ENCODE results near the gene RIT2. TPM values are rescaled to one million over a fixed set of nuclear protein-coding genes. Genes with fewer than 3 reads are reported as not detected.

RIT2 gene
- total RNA-seq, 1 experiment from 2014 or later: not detected

- TF ChIP-seq, protein P1, sequence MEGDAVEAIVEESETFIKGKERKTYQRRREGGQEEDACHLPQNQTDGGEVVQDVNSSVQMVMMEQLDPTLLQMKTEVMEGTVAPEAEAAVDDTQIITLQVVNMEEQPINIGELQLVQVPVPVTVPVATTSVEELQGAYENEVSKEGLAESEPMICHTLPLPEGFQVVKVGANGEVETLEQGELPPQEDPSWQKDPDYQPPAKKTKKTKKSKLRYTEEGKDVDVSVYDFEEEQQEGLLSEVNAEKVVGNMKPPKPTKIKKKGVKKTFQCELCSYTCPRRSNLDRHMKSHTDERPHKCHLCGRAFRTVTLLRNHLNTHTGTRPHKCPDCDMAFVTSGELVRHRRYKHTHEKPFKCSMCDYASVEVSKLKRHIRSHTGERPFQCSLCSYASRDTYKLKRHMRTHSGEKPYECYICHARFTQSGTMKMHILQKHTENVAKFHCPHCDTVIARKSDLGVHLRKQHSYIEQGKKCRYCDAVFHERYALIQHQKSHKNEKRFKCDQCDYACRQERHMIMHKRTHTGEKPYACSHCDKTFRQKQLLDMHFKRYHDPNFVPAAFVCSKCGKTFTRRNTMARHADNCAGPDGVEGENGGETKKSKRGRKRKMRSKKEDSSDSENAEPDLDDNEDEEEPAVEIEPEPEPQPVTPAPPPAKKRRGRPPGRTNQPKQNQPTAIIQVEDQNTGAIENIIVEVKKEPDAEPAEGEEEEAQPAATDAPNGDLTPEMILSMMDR (IDR thresholded peaks at IDR 0.05; ENCODE audit: unreplicated experiment): no peak
- ChIA-PET POLR2A (no interaction called here), CTCF (interaction anchor here (0.5 to 1.4 kb wide), 4 partner anchors 15 to 119 kb away, joined by 3 read pairs; no protein-coding TSS in a partner anchor)
- H3K36me3 Mint-ChIP-seq (ENCODE audit: insufficient read depth, unreplicated experiment): no peaks in the 10 kb centered on the region
- peaks cover 4% of the 10 kb centered on the region for H3K4me1 Mint-ChIP-seq (ENCODE audit: insufficient read depth, unreplicated experiment)
- H3K27ac Mint-ChIP-seq (ENCODE audit: low read depth, unreplicated experiment): no peak overlapping the region
- DNase-seq (ENCODE audit: unreplicated experiment): no peak
- intact Hi-C loops (cut with micrococcal nuclease): no loop called here
- H3K4me3 Mint-ChIP-seq (ENCODE audit: unreplicated experiment): no peak overlapping the region
- no TSS peak for BruUV-seq (replicated peaks)
- no peaks in the 10 kb centered on the region for H3K9me3 Mint-ChIP-seq (ENCODE audit: unreplicated experiment)
- no peaks in the 10 kb centered on the region for H3K27me3 Mint-ChIP-seq (ENCODE audit: insufficient read depth, unreplicated experiment)
These were observed 60.5 kb downstream of the RIT2 start for GRCh38 chr18:43054815-43055519.

- Mint-ChIP-seq H3K4me1 (ENCODE audit: insufficient read depth, unreplicated experiment) (peaks cover 9% of the 10 kb centered on the region), H3K4me3 (ENCODE audit: unreplicated experiment) (no peak overlapping the region), H3K36me3 (ENCODE audit: insufficient read depth, unreplicated experiment) (no peaks in the 10 kb centered on the region), H3K9me3 (ENCODE audit: unreplicated experiment) (no peaks in the 10 kb centered on the region), H3K27ac (ENCODE audit: low read depth, unreplicated experiment) (peak overlapping the region; percentile 31), H3K27me3 (ENCODE audit: insufficient read depth, unreplicated experiment) (no peaks in the 10 kb centered on the region)
- no TSS peak for BruUV-seq (replicated peaks)
- ChIA-PET POLR2A (interaction anchor here (0.6 kb wide), 3 partner anchors 34 to 1076 kb away, joined by 3 to 4 read pairs (median 4); no protein-coding TSS in a partner anchor), CTCF (no interaction called here)
- TF ChIP-seq, protein P1 (IDR thresholded peaks at IDR 0.05; ENCODE audit: unreplicated experiment): no peak
- intact Hi-C loops (cut with micrococcal nuclease): no loop called here
- DNase-seq (ENCODE audit: unreplicated experiment): peak; percentile 85
These were observed 66.5 kb downstream of the RIT2 start for GRCh38 chr18:43049021-43049420.

DNA sequence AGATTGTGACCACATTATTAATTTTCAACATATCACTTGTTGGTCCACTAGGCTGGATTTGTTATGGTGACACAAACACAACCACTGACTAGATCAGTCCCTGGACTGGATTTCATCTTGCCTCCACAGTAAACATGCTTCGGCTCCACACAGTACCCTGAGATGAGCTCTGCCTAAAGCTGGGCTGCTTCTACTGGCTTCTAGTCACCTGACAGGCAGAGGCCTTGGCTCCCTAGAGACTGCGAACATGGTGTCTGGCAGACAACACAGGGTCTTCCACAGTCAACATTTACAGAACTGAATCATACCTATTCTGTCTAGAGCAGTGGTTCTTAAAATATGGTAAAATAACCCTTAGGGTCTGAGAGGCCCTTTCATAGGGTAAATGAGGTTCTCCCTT is 69.2 kb downstream of the RIT2 start:
- Mint-ChIP-seq H3K27me3 (ENCODE audit: insufficient read depth, unreplicated experiment) (no peaks in the 10 kb centered on the region), H3K9me3 (ENCODE audit: unreplicated experiment) (no peaks in the 10 kb centered on the region), H3K4me3 (ENCODE audit: unreplicated experiment) (no peak overlapping the region), H3K4me1 (ENCODE audit: insufficient read depth, unreplicated experiment) (peaks cover 9% of the 10 kb centered on the region), H3K27ac (ENCODE audit: low read depth, unreplicated experiment) (no peak overlapping the region), H3K36me3 (ENCODE audit: insufficient read depth, unreplicated experiment) (no peaks in the 10 kb centered on the region)
- intact Hi-C loops (cut with micrococcal nuclease): no loop called here
- POLR2A ChIA-PET: interaction anchor here (0.7 kb wide), 1 partner anchor 82 kb away, joined by 4 read pairs; no protein-coding TSS in a partner anchor
- TF ChIP-seq, protein P1 (IDR thresholded peaks at IDR 0.05; ENCODE audit: unreplicated experiment): no peak
- CTCF ChIA-PET: interaction anchor here (0.5 kb wide), 1 partner anchor 1214 kb away, joined by 3 read pairs; no protein-coding TSS in a partner anchor
- no TSS peak for BruUV-seq (replicated peaks)
- DNase-seq (ENCODE audit: unreplicated experiment): no peak

GRCh38 chr18:43043626-43044025 is 71.9 kb downstream of the RIT2 start:
- no peak for DNase-seq (ENCODE audit: unreplicated experiment)
- Mint-ChIP-seq H3K27me3 (ENCODE audit: insufficient read depth, unreplicated experiment) (no peaks in the 10 kb centered on the region), H3K36me3 (ENCODE audit: insufficient read depth, unreplicated experiment) (no peaks in the 10 kb centered on the region), H3K4me1 (ENCODE audit: insufficient read depth, unreplicated experiment) (no peaks in the 10 kb centered on the region), H3K9me3 (ENCODE audit: unreplicated experiment) (peaks cover 4% of the 10 kb centered on the region), H3K27ac (ENCODE audit: low read depth, unreplicated experiment) (no peak overlapping the region), H3K4me3 (ENCODE audit: unreplicated experiment) (no peak overlapping the region)
- ChIA-PET CTCF (interaction anchor here (0.6 kb wide), 1 partner anchor 650 kb away, joined by 3 read pairs; no protein-coding TSS in a partner anchor), POLR2A (no interaction called here)
- intact Hi-C loops (cut with micrococcal nuclease): no loop called here
- BruUV-seq (replicated peaks): no TSS peak
- TF ChIP-seq, protein P1 (IDR thresholded peaks at IDR 0.05; ENCODE audit: unreplicated experiment): no peak
